Lower leg skin (tissue), 3 donors: Measurements from ENCODE around the gene COPS8.

Source experiments
- POLR2A ChIP-seq, 2 donors: fragments of 450-650 bp; IDR thresholded peaks; one replicate each; pipeline ENCODE4 v1.6.1; 2016 to 2017; ENCODE audit warnings: antibody characterized with exemption in 2 of 2, mild to moderate bottlenecking in 1 of 2, moderate library complexity in 1 of 2
- TF ChIP-seq, protein P1 (sequence below), 3 donors: fragments of 450-650 bp; IDR thresholded peaks; one replicate each; pipeline ENCODE4 v1.5.1; 2016; ENCODE audit warnings: antibody characterized with exemption in 3 of 3, mild to moderate bottlenecking in 3 of 3, moderate library complexity in 2 of 3

DNA sequence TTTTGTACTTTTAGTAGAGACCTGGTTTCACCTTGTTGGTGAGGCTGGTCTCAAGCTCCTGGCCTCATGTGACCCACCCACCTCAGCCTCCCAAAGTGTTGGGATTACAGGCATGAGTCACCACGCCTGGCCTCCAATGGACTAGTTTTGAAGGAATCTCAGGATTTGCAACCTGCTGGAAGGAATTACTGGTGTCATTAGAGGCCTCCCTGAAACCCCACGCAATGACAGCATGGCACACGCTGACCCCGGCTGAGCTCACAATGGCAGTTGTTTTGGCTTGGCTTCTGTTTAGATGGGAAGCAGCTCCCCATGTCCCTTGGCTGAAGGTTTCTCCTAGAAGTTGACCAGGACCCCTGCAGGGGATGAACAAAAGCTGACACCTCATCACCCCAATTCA, 23.1 kb upstream of the COPS8 start:
- TF ChIP-seq, protein P1, sequence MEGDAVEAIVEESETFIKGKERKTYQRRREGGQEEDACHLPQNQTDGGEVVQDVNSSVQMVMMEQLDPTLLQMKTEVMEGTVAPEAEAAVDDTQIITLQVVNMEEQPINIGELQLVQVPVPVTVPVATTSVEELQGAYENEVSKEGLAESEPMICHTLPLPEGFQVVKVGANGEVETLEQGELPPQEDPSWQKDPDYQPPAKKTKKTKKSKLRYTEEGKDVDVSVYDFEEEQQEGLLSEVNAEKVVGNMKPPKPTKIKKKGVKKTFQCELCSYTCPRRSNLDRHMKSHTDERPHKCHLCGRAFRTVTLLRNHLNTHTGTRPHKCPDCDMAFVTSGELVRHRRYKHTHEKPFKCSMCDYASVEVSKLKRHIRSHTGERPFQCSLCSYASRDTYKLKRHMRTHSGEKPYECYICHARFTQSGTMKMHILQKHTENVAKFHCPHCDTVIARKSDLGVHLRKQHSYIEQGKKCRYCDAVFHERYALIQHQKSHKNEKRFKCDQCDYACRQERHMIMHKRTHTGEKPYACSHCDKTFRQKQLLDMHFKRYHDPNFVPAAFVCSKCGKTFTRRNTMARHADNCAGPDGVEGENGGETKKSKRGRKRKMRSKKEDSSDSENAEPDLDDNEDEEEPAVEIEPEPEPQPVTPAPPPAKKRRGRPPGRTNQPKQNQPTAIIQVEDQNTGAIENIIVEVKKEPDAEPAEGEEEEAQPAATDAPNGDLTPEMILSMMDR (IDR thresholded peaks at IDR 0.05) = no peak
- TF ChIP-seq POLR2A (IDR thresholded peaks at IDR 0.05) = no peak
